Head of caudate nucleus (tissue), 42 donors: ENCODE data around the gene MNAT1.
"Not testable (repeated sequence)": the region's sequence is repeated elsewhere in the genome, so short reads cannot be mapped to it uniquely, and the experiment has no call there.

ENCODE experiments used
- DNase-seq, 42 donors: peaks; one replicate each; pipeline versions ENCODE4 v3.0.0 to v3.0.0-alpha.2; 2020 to 2021; ENCODE audit warnings: mixed read lengths in 7 of 42
- intact Hi-C: fragments of 100-400 bp; cut with DNase I; formaldehyde crosslinking; loops from one replicate; pipeline ENCODE4 v1.15.0; 2022

MNAT1 gene

GRCh38 chr14:60732840-60733483, 1.6 kb upstream of the MNAT1 start:
- intact Hi-C loops: no loop called here
- no peak for DNase-seq

GRCh38 chr14:60735416-60735815, 855 bp downstream of the MNAT1 start:
- intact Hi-C loops: no loop called here
- DNase-seq: no peak

- DNase-seq: peak in 1 of 42 donors; percentile 1
- intact Hi-C loops: no loop called here
Observed at GRCh38 chr14:60736494-60736893, 1.9 kb downstream of the MNAT1 start.

- intact Hi-C loops: no loop called here
- no peak for DNase-seq
Observed at GRCh38 chr14:60738843-60739508, 4.4 kb downstream of the MNAT1 start.

DNA sequence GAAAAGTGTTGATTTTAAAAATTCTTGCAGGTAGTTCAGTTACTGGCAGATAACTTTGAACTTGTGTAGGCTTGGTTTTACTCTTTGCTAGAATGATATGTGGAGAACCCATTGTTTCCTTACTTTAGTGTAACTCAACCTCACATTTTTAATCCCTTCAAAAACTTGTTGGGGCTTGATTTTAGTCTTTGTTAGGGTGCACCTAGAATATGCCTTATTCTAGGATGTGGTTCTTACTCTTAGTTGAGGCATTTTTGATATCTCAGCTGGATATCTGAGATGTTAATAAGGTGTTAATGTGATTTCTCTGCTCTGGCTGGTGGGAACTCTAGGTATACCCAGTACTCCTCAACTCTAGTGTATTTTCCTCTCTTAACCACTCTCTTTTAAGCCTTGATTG, 10.0 kb downstream of the MNAT1 start:
- no peak for DNase-seq
- intact Hi-C loops: no loop called here

GRCh38 chr14:60753264-60754119, 18.9 kb downstream of the MNAT1 start:
- intact Hi-C loops: no loop called here
- no peak for DNase-seq

DNA sequence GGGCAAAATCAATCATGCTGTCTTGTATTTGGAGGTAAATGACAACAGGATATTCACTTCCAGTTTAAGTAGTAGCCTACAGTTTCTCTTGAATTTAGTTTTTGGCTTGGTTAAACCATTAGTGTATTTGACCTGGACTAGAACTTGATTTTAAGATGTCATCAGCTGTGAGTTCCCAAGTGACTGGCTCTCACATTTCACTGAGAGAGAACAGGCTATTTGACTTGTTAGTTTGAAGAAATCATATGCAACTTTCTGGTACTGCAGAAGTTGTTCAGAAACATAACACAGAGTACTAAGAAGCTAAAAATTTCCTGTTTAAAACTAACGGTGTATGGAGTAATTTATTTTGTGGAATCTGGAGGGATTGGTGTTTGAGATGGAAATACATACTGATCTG, 22.3 kb downstream of the MNAT1 start:
- intact Hi-C loops: no loop called here
- DNase-seq: no peak

DNA sequence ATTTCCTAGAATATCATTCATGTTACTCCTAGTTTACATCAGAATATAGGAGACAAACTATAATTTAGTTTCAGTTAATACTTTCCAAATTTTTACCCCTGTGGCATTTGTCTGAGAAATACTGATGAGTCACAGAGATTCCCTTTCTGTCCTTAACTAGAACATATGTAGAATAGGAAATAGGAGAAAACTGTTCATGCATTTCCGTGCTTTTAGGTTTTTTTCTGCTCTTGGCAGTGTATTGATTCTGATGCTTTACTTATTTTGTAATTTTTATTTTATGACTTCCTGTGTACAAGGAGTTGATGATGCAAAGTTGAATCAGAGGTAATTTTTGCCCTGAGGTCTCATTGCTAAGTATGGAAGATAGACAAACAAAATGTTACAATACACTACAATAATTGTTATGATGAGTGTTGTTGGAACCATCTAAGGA, 23.0 kb downstream of the MNAT1 start:
- intact Hi-C loops: no loop called here
- no peak for DNase-seq

DNA sequence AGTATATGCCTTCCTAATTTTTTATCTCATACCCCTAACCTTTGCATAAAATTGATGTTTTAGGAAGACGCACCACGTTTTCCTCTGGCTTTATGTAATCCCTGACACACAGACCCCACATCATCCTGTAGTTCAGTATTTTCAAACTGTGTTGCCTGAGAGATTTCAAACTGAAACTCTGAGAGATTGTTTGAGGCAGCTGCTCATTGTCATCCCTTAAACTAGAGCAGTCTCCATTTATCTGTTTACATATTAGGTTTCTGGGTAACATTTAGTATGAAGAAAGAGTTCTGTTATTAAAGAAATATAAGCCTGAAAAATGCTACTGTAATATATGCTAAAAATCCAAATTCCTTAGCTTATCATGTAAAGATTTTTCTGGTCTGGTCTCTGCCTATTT, 24.3 kb downstream of the MNAT1 start:
- intact Hi-C loops: no loop called here
- no peak for DNase-seq

- intact Hi-C loops: no loop called here
- DNase-seq: no peak
Observed at GRCh38 chr14:60760209-60760608, 25.6 kb downstream of the MNAT1 start.

DNA sequence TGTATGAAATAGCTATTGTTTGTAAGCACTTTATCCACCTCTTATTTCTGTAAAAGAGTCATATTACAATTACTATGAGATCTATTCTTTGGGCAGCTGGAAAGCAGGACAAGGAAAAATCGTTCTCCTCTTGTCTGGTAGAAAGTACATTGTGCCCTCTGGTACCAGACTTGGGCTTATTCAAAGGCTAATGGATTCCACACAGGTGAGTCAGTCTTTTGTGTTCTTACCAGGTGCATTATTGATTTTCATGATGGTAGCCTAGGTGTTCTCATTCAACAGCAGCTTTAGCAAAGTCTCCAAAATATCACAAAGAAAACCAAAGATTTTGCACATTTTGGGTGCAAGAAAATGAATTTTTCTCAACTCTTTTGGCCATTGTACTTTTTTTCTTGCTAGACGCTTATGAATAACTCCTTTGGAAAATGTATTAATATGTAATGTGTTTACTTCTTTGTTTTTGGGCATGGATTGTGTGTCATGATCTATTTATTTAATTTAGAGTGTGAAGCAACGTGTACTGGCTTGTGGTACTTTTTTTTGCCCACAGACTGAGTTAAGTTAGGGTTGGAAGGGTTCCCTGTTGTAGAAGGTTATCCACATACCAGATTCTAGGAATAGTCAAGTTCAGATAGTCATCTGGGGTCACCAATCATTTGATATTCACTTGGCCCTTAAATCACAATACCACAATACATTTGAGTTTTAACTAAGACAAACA, 26.2 kb downstream of the MNAT1 start:
- DNase-seq: no peak
- intact Hi-C loops: no loop called here

- intact Hi-C loops: no loop called here
- DNase-seq: no peak
Observed at GRCh38 chr14:60768602-60769001, 34.0 kb downstream of the MNAT1 start.

DNA sequence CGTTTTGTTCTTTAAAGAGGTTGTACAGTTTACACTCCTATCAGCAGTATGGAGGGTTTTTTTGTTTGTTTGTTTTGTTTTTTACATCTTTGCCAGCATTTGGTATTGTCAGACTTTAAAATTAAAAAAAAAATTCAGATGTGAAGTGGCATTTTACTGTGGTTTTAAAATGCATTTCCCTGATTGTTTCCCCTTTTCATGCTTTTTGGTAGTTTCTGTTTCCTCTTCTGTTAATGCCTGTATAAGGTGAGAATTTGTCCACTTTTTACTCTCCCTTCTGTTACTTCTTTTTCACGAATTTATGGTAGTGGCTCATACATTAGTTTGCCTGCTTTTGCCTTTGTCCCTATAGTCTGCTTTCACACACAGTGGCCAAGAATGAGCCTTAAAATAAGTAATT, 36.6 kb downstream of the MNAT1 start:
- no peak for DNase-seq
- intact Hi-C loops: no loop called here

DNA sequence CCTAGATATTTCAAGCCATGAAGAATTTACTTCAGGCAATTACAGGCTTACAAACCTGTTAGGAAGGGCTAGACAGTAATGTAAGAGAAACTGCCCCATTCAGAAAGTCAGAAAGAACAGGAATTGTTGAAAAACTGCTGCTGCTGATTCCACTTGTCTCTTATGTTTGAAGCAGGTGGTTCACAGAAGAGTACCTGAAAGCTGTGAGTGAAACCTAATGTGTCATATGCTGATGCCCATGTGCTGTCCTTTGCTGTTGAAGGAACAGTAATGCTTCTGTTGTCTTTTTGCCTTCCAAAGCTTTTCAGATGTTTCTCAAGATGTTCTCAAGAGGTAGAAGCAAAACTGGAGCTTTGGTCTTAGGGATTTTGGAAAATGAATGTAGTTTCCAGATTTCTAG, 39.0 kb downstream of the MNAT1 start:
- intact Hi-C loops: no loop called here

DNA sequence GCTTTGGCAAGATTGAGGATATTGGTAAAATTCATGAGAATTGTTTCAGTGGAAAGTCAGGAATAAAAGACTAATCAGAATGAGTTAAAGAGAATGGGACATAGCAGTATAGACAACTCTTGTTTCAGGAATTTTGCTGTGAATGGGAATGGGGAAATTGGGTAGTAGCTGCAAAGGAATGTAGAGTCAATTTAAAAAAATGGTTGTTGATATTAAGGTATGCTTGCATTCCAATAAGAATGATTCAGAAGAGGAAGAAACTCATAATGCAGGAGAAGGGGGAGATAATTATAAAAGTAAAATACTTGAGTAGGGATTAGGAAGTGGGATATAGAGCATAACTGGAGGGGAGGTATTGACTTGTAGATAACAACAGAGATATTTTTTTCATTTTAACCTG, 40.7 kb downstream of the MNAT1 start:
- intact Hi-C loops: no loop called here
- no peak for DNase-seq

More for the DNA sequence above, 39.0 kb downstream of the MNAT1 start:
- no peak for DNase-seq

DNA sequence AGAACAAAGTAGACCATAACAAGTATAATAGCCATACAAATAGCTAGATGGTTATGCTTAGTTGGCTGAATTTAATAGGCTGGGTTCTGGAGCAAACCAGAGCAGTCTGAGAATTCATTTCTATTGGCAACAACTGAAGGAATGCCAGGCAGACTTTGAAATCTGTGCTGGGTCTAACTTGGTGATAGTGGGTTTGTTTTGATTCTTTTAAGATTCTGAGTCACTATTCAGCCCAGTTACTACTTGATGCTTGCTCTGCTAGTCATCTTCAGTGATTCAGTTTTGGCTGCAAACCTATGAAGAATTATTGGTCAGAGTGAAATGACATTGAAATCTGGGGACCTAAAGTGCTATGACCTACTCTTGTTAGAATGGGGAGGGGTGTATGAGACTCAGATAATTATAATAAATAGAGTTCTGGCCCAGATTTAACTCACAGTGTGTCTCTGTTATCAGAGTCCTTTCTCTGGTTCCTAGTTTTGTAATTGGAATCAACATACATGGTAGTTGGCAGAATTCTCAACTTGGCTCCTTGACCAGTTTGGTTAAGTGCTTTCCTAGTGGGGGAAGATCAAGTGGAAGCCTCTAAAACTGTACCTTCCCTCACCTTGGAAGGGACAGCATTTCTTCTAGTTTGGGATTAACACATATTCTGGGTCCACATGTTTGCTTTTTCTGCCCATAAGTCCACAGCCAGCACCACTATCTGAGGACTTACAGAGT, 43.5 kb downstream of the MNAT1 start:
- DNase-seq: peak in 9 of 42 donors; percentile 3 to 43 (median 10)
- intact Hi-C loops: no loop called here

- DNase-seq, intact Hi-C loops: not testable (repeated sequence)
Observed at GRCh38 chr14:60779745-60780514, 45.4 kb downstream of the MNAT1 start.

DNA sequence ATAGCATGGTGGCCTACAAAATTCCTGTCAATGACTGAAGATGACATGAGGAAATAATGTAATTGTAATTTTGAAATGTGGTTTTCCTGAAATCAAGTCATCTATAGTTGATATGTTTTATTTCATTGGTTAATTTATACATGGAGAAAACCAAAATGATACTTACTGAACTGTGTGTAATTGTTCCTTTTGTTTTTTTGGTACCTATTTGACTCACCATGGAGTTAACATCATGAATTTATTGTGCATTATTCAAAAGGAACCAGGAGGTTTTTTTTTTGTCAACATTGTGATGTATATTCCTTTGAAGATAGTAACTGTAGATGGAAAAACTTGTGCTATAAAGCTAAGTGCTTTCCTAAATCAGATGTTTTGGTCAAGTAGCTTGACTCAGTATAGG, 46.0 kb downstream of the MNAT1 start:
- intact Hi-C loops, DNase-seq: not testable (repeated sequence)
